IMR-90 (cell line): ENCODE measurements around the gene SIGLEC7. TPM values are rescaled to one million over a fixed set of nuclear protein-coding genes. Genes with fewer than 3 reads are reported as not detected.

Experiments used
- ATAC-seq: fragments of 200-7000 bp; cut with Tn5 transposase; 2 replicates; pipeline ENCODE4 v1.9.1; 2020; ENCODE audit warnings: low read depth, mild to moderate bottlenecking, moderate library complexity
- BruUV-seq: library from RNA; stranded (reverse); fragments of 400-500 nt; replicated peaks from 2 replicates; lab custom pipeline; 2021; lab: Mats Ljungman, UMichigan
- CTCF ChIA-PET: fragments of 300-600 bp; formaldehyde crosslinking; extraction: SDS; loops from one replicate; lab custom pipeline; 2021; ENCODE audit warnings: antibody characterized with exemption; lab: Yijun Ruan, JAX
- POLR2A ChIA-PET: fragments of 300-600 bp; sonication (Branson Sonifier 250); formaldehyde crosslinking; loops from one replicate; lab custom pipeline; 2022; ENCODE audit warnings: antibody characterized with exemption; ENCODE audit not compliant: unreplicated experiment; lab: Charles Lee
- DNase-seq: peaks from one replicate; pipeline ENCODE4 v3.0.0; 2013
- H2AFZ ChIP-seq: replicated peaks from 2 replicates; pipeline ENCODE3; 2013; ENCODE audit warnings: low read length, mild to moderate bottlenecking; ENCODE audit not compliant: poor library complexity
- H2AK5ac ChIP-seq: 2 replicates; pipeline ENCODE4 v1.6.1; 2013; ENCODE audit warnings: low read depth, low read length, inconsistent platforms
- H2AK9ac ChIP-seq: replicated peaks from 2 replicates; pipeline ENCODE3; 2013; ENCODE audit warnings: mild to moderate bottlenecking, low read depth, low read length, moderate library complexity; ENCODE audit not compliant: poor library complexity
- H2BK120ac ChIP-seq: 2 replicates; pipeline ENCODE4 v1.6.1; 2013; ENCODE audit warnings: low read depth, low read length, inconsistent platforms
- H2BK15ac ChIP-seq: 3 replicates; pipeline ENCODE4 v1.6.1; 2013; ENCODE audit warnings: low read depth, low read length, inconsistent platforms
- H2BK20ac ChIP-seq: 2 replicates; pipeline ENCODE4 v1.6.1; 2013; ENCODE audit warnings: low read depth, mild to moderate bottlenecking, inconsistent platforms, low read length, moderate library complexity
- H2BK5ac ChIP-seq: 2 replicates; pipeline ENCODE4 v1.6.1; 2013; ENCODE audit warnings: mild to moderate bottlenecking, low read depth, low read length, inconsistent platforms; ENCODE audit not compliant: poor library complexity, severe bottlenecking
- H3K14ac ChIP-seq: replicated peaks from 2 replicates; pipeline ENCODE4 v1.6.1; 2013; ENCODE audit warnings: low read depth, low read length, inconsistent platforms
- H3K18ac ChIP-seq: 2 replicates; pipeline ENCODE4 v1.6.1; 2013; ENCODE audit warnings: low read depth, low read length, control low read depth
- H3K23ac ChIP-seq: 2 replicates; pipeline ENCODE4 v1.6.1; 2013; ENCODE audit warnings: low read depth, low read length, inconsistent platforms
- H3K27ac ChIP-seq: 2 replicates; pipeline ENCODE4 v1.5.1; 2013; ENCODE audit warnings: mild to moderate bottlenecking, control low read depth, low read length; ENCODE audit not compliant: insufficient read depth
- H3K27me3 ChIP-seq: 2 replicates; pipeline ENCODE4 v1.6.1; 2013; ENCODE audit warnings: low read length; ENCODE audit not compliant: control insufficient read depth, insufficient read depth
- H3K36me3 ChIP-seq: 2 replicates; pipeline ENCODE4 v1.6.1; 2013; ENCODE audit warnings: low read length, mixed read lengths; ENCODE audit not compliant: control insufficient read depth, insufficient read depth
- H3K4ac ChIP-seq: 2 replicates; pipeline ENCODE4 v1.6.1; 2013; ENCODE audit warnings: low read depth, low read length, inconsistent platforms
- H3K4me1 ChIP-seq: 2 replicates; pipeline ENCODE4 v1.6.1; 2013; ENCODE audit warnings: low read length, mixed read lengths; ENCODE audit not compliant: control insufficient read depth, insufficient read depth
- H3K4me2 ChIP-seq: 2 replicates; pipeline ENCODE4 v1.6.1; 2013; ENCODE audit warnings: low read depth, mild to moderate bottlenecking, control low read depth, low read length, moderate library complexity
- H3K4me3 ChIP-seq: 2 replicates; pipeline ENCODE4 v1.5.1; 2013; ENCODE audit warnings: low read depth, mild to moderate bottlenecking, control low read depth, low read length, moderate library complexity; ENCODE audit not compliant: insufficient read depth
- H3K56ac ChIP-seq: 2 replicates; pipeline ENCODE4 v1.6.1; 2013; ENCODE audit warnings: low read length, inconsistent platforms; ENCODE audit not compliant: insufficient read depth; ENCODE audit errors: extremely low read depth
- H3K79me1 ChIP-seq, 2 experiments: 2 replicates each; pipeline ENCODE4 v1.6.1; 2013; ENCODE audit warnings: low read length in 2 of 2, inconsistent platforms in 1 of 2, low read depth in 1 of 2
- H3K9ac ChIP-seq: 2 replicates; pipeline ENCODE4 v1.6.1; 2013; ENCODE audit warnings: low read depth, low read length, control low read depth
- H3K9me1 ChIP-seq: 2 replicates; pipeline ENCODE4 v1.6.1; 2013; ENCODE audit warnings: low read length, inconsistent platforms; ENCODE audit not compliant: insufficient read depth
- H3K9me3 ChIP-seq: 2 replicates; pipeline ENCODE4 v1.6.1; 2013; ENCODE audit warnings: low read length; ENCODE audit not compliant: control insufficient read depth, insufficient read depth
- H4K20me1 ChIP-seq: 2 replicates; pipeline ENCODE4 v1.6.1; 2013; ENCODE audit warnings: low read length, inconsistent platforms; ENCODE audit not compliant: insufficient read depth
- H4K5ac ChIP-seq: 2 replicates; pipeline ENCODE4 v1.6.1; 2013; ENCODE audit warnings: mild to moderate bottlenecking, low read depth, low read length, control low read depth
- H4K8ac ChIP-seq, 2 experiments: 2 replicates each; pipeline ENCODE4 v1.6.1; 2013; ENCODE audit warnings: low read depth in 2 of 2, low read length in 2 of 2, control low read depth in 1 of 2, inconsistent platforms in 1 of 2
- H4K91ac ChIP-seq: 2 replicates; pipeline ENCODE4 v1.6.1; 2013; ENCODE audit warnings: low read depth, low read length, inconsistent platforms; ENCODE audit not compliant: insufficient read depth
- CEBPB ChIP-seq: IDR thresholded peaks from 2 replicates; pipeline ENCODE4 v1.6.1; 2012; ENCODE audit warnings: low read depth, low read length, improper control_type of control experiment
- POLR2A ChIP-seq: IDR thresholded peaks from 2 replicates; pipeline ENCODE4 v1.6.1; 2012; ENCODE audit warnings: mild to moderate bottlenecking, low read depth, low read length
- whole genome bisulfite sequencing, 2 experiments: methylation state at CpG; one replicate each; pipeline versions ENCODE4 v1.1.5 to v1.1.7; 2013; ENCODE audit warnings: missing lambda C conversion rate in 2 of 2; ENCODE audit not compliant: insufficient read length in 1 of 2; ENCODE audit errors: extremely low coverage in 2 of 2; 5-methylcytosine and 5-hydroxymethylcytosine counted together
- dilution Hi-C: fragments of 300-500 bp; cut with HindIII; formaldehyde crosslinking; loops from one replicate; pipeline ENCODE4 v1.14.3; 2018; ENCODE audit warnings: low sequenced_read_pairs; ENCODE audit not compliant: unreplicated experiment
- in situ Hi-C: fragments of 300-500 bp; cut with MboI; formaldehyde crosslinking; loops from 3 replicates; pipeline ENCODE4 v1.14.3; 2019; ENCODE audit warnings: low sequenced_read_pairs, inconsistent platforms, mixed read lengths
- intact Hi-C: fragments of 100-400 bp; cut with micrococcal nuclease; formaldehyde crosslinking; loops from 2 replicates; pipeline ENCODE4 v1.10.0; 2022
- polyA plus RNA-seq, 3 experiments: library from polyadenylated mRNA; depleted of rRNA; stranded (reverse); fragments of >200 nt; gene quantifications; 2 replicates each; pipeline ENCODE4 v1.2.3, GENCODE V29; 2012; ENCODE audit warnings: low replicate concordance in 1 of 3
- total RNA-seq: library from RNA; depleted of rRNA; stranded (reverse); fragments of >200 nt; gene quantifications from 2 replicates; pipeline ENCODE4 v1.2.3, GENCODE V29; 2012

The SIGLEC7 gene
- total and polyA plus RNA-seq, 2 of the 4 experiments (the other 2 are of a cell fraction) = not detected

DNA sequence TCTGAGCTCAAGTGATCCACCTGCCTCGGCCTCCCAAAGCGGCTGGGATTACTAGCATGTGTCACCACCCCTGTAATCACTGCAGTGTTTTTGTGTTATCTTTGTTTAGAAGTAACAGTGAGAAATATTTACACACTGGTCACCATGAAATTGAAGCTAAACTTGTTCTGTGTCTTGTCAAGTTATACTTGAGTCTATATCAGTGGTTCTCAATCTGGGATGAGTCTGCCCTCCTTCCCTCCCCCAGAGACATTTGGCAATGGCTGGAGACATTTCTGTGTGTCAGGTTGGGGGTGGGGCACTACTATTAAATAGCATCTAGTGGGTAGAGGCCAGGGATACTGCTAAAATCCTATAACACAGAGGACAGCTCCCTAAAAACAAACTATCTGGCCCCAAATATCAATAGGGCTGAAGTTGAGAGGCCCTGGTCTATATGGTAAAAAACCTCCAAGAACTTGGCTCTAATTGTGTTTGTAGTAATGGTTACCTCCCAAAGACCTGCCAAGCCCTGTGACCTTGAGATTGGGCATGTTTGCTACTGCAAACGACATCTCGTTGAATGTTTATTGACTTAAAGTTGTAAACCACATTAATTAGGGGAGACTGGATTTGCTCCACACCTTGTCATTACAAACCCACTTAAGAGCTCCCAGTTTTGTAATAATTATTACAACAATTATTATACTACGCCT is 40.8 kb upstream of the SIGLEC7 start:
- Histone ChIP-seq H2AFZ (no peak overlapping the region), H4K20me1 (peaks cover 22% of the 10 kb centered on the region), H2BK120ac (no peak overlapping the region), H2BK20ac (no peak overlapping the region), H3K9me1 (no peaks in the 10 kb centered on the region; the same call in 1 of the 2 replicates), H3K36me3 (peaks cover 26% of the 10 kb centered on the region), H3K4me3 (no peak overlapping the region), H3K14ac (no peak overlapping the region), H3K4me2 (no peak overlapping the region), H2BK5ac (no peak overlapping the region), H3K27ac (no peak overlapping the region), H2AK5ac (no peak overlapping the region), H2BK15ac (no peak overlapping the region), H4K91ac (no peak overlapping the region), H3K27me3 (no peaks in the 10 kb centered on the region), H3K79me1 (peaks cover 16 to 53% of the 10 kb centered on the region in 2 experiments), H3K23ac (no peak overlapping the region), H4K5ac (no peak overlapping the region), H3K4ac (no peak overlapping the region), H3K9me3 (no peaks in the 10 kb centered on the region), H2AK9ac (no peak overlapping the region), H3K9ac (no peak overlapping the region), H4K8ac (no peak overlapping the region), H3K18ac (no peak overlapping the region), H3K56ac (no peak overlapping the region), H3K4me1 (no peaks in the 10 kb centered on the region)
- ATAC-seq (peak; percentile 33), DNase-seq (no peak)
- ChIA-PET POLR2A (no interaction called here), CTCF (no interaction called here)
- WGBS, 2 experiments = no CpG with 5 or more reads among the region's 5 CpGs
- intact Hi-C loops = loop anchor here (10.0 kb wide), 2 partner anchors 297 to 377 kb away; partner anchors contain the start of gene CLEC11A
- in situ Hi-C loops = no loop called here
- dilution Hi-C loops = no loop called here
- BruUV-seq = no TSS peak
- TF ChIP-seq CEBPB (0 out of 2 replicates have a peak, but pooled peaks have one; percentile 3), POLR2A (no peak)
